AG09309 (cell line): ENCODE data around the gene GRM5.

ENCODE experiments used
- DNase-seq: peaks from one replicate; pipeline ENCODE4 v3.0.0-alpha.2; 2010; ENCODE audit warnings: low read depth
- H3K4me3 ChIP-seq: 2 replicates; pipeline ENCODE4 v1.5.1; 2011; ENCODE audit warnings: mild to moderate bottlenecking, low read depth, low read length, moderate library complexity; ENCODE audit not compliant: control insufficient read depth
- TF ChIP-seq, protein P1 (sequence below): IDR thresholded peaks from 2 replicates; pipeline ENCODE4 v1.5.1; 2011; ENCODE audit warnings: mild to moderate bottlenecking, low read depth, low read length, inconsistent platforms; ENCODE audit not compliant: insufficient read depth, control insufficient read depth; ENCODE audit errors: missing control alignments

The GRM5 gene

DNA sequence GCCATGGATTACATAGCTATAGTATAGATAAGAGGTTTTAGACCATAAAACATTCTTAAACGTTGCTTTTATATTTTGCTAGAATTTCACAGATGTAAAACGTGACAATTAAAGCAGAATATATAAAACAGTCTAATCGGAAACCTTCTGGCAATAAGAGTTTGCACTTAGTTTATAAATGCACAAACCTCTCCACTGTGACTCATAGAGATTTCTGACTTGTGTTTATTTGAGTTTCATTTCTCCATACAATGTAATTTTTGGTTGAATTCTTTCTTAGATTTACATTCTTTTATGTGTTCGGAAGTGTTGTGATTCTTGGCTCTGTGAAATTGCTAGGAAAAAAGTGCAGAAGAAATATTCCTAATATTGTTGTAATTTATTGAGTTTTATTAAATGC is 439.6 kb downstream of the GRM5 start:
- DNase-seq: no peak
- TF ChIP-seq, protein P1, sequence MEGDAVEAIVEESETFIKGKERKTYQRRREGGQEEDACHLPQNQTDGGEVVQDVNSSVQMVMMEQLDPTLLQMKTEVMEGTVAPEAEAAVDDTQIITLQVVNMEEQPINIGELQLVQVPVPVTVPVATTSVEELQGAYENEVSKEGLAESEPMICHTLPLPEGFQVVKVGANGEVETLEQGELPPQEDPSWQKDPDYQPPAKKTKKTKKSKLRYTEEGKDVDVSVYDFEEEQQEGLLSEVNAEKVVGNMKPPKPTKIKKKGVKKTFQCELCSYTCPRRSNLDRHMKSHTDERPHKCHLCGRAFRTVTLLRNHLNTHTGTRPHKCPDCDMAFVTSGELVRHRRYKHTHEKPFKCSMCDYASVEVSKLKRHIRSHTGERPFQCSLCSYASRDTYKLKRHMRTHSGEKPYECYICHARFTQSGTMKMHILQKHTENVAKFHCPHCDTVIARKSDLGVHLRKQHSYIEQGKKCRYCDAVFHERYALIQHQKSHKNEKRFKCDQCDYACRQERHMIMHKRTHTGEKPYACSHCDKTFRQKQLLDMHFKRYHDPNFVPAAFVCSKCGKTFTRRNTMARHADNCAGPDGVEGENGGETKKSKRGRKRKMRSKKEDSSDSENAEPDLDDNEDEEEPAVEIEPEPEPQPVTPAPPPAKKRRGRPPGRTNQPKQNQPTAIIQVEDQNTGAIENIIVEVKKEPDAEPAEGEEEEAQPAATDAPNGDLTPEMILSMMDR: no peak
- H3K4me3 ChIP-seq: no peak overlapping the region

DNA sequence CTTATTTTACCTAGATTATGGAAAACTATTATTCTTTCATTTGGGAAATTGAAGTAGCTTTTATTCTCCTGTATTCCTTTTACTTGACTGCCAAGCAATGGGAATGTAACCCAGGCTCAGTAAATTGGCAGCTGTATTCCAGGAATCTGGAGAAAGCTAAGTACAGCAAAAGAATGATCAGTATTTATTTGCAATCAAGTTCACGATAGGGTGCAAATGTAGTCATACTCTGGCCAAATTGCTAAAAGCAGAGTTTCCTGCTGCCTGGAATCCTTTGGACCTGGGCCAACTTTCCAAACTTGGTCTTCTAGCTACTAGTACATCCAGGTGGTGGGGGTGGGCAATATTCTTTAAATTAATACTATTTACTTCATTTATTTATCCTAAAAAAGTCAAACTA is 442.3 kb downstream of the GRM5 start:
- H3K4me3 ChIP-seq: no peak overlapping the region
- TF ChIP-seq, protein P1: no peak
- DNase-seq: no peak

DNA sequence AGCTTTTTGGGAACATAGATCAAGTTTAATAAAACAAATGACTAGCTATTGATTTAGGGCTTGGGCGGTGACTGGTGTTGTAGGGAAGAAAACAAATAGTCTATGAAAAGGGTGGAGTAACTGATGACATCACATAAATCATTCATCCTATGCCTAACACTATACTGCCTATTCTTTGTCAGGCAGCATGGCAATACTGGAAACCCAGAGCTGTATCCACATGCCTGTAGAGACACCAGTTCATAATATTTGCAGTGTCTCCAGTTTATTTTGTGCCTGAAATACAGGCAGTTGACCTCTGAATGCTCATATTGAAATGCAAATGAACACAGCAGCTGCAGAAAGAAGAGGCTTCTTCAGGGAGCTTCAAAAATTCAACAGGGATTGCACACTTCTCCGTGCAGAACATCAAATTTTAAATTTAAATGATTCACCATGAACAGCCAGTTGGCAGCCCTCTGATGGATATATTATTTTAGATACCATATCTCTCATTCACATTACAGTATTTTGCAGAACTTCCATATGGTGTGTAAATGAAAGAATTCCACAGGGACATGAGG is 445.1 kb downstream of the GRM5 start:
- no peak overlapping the region for H3K4me3 ChIP-seq
- no peak for DNase-seq
- TF ChIP-seq, protein P1: no peak

DNA sequence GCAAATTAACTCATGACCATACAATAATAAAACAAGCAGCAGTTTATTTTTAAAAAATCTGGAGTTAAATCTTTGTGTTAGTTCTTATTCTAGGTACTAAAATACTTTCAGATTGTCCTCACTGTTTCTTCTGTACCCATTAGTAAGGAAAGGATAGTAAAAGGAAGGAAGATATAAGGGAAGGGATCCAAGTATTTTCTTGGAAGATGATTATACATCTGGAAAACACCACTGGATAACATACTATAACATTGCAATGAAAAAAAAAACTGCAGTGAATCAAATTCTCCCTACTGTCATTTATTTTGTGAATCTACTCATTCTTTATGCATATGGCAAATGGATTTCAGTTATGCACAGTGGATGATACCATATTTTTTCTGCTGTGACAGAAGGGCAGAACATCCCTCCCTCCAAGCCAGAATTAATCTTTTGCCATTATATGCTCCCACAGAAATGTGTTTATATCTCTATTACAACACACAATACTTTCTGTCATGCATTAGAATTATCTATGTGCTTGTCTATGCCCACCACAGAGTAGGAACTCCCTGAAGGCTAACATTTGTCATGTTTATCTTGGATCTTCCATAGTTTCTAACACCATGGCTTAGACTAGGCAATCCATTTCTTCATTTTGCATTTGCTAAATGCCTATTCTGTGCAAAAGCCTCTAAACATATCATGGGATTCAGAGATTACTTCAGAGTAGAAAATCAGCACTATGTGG is 446.0 kb downstream of the GRM5 start:
- TF ChIP-seq, protein P1: no peak
- no peak for DNase-seq
- H3K4me3 ChIP-seq: no peak overlapping the region

DNA sequence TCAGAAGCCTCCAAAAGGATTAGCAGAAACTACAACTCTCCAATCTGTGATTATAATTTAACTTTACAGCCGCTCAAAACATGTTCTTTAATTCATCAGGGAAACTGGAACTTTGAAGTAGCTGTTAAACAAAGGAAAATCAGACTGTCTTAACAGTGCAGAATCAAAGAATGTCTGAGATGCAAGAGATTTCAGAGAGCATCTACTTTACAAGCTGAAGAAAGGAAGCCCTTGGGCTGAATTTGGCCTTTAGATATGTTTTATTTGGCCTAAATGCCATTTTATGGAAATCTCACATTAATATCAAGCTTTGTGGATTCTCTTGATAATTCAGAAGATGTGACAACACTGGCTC is 446.7 kb downstream of the GRM5 start:
- H3K4me3 ChIP-seq: no peak overlapping the region
- TF ChIP-seq, protein P1: no peak
- no peak for DNase-seq

DNA sequence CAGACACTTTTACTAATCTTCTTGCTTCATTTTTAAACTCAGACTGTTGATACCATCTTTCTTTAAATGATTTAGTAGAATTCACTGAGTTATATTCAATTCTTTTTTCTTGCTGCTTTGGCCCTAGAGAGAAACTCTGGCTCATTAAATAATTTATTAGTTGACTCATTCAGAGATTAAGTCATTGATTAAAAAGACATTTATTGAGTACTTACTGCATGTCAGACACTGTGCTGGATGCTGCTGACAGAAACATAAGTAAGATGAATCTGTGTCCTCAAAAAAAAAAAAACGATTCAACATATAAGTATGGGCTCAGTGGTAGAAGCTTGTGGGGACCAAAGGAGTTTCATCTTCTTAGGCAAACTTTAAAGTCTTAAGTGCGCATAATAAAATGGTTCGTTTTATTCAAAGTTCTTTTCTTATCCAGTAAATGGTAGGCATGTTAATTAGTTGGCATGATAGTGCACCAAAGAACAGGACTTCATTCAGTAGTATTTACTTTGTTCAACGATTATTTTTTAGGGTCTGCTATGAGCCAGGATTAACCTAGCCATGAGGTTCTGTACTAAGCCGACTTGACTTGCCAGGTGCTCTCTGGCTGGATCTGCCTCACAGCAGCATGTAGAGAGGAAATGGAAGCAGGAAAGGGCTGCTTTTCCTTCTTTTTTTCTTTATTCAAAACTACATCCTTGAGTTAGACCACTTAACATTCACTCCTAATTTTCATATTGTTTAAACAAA is 447.3 kb downstream of the GRM5 start:
- TF ChIP-seq, protein P1: no peak
- no peak for DNase-seq
- no peak overlapping the region for H3K4me3 ChIP-seq
